Skin of body (tissue), 2 donors: ENCODE results near the gene TFAP2B. TPM values are rescaled to one million over a fixed set of nuclear protein-coding genes. Genes with fewer than 3 reads are reported as not detected.

Experiments used
- DNase-seq: peaks from one replicate; lab custom pipeline; 2025; lab: John Stamatoyannopoulos, UW
- total RNA-seq: library from RNA; depleted of rRNA; stranded (reverse); fragments of >200 nt; gene quantifications from one replicate; pipeline ENCODE4 v1.2.3, GENCODE V29; 2014

The TFAP2B gene
- total RNA-seq, 1 donor from 2014 or later = 2.8 TPM

DNA sequence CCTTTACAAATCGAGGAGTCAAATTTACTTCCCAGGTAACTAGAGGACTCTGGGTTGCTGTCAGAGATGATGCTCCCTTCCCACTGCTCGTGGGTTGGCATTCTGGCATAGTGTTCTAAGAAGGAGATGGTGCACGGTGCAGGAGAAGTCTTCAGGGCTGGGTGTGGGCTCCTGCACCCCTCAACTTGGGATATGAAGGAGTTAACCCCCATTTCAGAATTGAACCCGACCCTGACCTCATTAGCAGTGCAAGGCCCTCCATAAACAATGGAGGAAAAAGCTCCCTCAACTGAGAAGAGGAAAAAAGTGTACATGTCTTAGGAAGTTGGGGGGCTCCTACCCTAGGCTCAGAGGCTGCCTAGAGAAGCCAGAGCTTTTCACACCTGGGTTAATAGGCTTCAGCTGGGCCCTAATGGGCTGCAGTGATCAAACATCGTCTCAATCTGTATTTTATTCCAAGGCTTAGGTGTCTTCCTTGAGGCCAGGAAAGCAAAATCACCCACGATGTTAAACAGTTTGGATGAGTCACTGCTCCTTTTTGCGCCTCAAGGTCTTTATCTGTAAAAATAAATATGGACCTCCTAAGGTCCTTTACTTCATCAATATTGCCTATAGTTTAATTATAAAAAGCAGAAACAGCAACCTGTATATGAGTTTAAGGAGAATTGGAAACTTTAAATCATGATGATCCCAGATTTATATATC lies 29.4 kb downstream of the TFAP2B start:
- DNase-seq = no peak

DNA sequence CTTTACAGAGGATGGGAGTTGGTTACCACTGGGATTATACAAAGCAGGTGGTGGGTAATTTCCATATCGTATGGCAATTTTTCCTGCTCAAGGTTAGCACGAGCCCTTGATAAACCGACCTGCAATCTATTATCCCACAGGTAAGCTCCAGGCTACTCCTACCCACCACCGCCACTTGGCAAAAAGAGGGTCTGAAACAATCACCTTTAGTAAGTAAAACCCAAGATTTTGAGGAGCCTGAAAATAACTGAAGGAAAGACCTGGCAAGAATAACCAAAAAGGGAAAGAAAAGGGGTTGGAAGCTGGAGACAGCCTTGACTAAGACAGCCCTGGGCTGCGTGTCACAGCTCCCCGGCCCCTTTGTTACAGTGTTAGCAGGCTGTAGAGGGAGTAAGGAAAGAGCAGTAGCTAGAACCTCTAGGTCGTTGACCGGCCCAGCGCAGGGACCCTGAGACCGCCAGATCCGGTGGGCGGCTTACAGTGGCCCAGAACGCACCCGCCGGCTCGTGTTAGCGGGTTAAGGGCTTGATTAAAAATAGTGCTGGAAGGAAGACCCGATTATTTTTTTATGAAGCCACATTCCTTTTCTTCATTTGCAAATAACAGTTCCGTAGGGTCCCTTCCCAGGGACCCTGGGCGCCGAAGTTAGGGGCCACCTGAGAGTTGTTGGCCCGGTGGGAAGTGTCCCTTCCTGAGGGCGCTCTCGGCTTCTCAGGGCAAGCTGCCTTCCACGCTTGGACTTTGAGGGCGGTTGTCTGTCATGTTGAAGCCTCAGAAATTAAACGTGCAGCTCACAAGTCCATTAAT lies 30.5 kb downstream of the TFAP2B start:
- no peak for DNase-seq

DNA sequence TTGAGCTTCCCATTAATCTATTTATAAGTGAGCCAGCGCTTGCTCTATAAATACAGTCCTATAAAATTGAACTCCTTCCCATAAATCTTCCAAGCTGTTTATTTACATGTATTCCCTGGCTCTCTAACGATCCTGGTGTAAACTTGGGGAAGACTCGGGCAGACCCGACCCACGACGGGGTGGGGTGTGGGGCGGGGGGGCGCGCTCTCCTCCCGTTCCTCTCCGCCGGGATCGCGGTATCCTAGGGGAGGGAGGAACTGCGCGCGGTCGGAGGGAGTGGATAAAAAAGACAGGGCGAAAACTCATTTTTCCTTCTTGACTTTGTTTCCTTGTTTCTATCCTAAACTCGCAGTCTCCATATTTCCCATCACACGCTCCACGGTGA lies 31.1 kb downstream of the TFAP2B start:
- DNase-seq = peak; percentile 18

DNA sequence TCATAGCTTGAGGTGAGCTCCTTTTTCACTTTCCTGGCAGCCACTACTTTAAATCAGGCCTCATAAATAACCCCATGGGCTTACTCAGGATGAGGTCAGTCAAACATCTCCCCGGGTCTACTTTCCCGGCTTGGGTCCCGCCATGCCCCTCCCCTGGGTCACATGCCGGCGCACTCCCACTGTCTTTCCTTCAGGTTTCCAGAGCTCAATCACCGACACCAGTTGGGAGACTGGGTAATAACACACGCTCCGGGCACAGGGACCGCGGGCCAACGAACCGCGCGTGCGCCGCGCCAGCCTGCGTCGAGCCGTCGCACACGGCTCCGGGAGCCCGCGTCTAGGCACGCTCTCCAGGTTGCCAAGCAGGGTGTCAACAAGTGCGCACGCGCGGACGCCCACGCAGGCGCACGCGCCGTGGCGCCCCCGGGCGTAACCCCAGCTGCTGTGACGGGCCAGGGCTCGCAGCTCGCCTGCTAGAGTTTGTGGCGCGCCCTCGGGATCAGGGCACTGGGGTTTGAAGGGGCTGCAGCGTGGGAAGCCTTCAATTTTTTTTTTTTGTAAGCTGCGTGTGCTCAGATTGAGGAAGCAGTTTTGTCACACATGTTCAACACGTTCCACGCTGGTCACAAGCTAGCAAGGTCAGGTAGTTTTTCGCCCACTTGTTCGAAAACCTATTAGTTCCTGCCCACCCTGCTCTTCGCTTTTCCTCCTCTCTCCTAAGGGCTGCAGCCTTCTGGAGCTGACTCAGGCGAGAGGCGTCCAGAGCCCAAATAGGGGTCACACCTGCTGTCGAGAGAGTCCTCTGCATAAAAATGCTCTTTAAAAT lies 31.8 kb downstream of the TFAP2B start:
- peak; percentile 39 for DNase-seq

DNA sequence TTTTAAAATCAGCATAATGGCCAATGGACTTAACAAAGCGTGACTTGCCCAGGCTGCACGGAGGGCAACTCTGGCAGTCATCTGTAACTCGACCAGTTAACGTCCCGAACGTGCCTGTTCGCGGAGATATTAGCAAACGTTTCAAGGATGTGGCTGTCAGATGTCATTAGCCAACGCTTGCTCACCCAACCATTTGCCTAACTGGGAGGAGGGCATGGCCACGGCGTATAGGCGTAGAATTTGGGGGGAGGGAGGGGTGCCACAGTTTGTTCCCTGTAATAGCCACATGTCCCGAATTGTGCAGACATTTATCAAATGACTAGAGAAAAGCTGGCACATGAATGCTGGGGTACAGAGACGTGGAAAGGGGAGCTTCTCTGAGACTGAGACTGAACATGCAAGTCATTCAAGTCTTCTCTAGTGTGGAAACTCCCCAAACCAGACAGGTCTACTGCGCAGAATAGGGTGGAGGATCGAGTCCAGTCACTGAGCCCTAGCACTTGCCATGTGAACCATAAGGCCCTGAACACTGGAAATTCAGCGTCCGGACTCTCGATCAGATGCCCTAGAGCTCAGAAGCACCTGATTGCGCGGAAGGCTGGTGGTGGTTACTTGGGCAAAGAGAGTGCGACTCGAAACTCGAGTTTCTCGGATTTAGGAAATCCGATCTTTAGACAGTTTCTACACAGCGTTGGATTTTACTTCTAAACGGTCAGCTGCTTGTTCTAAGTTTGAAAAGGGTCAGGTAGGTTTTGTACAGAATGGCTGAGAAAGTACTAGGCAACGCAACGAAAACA lies 32.6 kb downstream of the TFAP2B start:
- DNase-seq = no peak

DNA sequence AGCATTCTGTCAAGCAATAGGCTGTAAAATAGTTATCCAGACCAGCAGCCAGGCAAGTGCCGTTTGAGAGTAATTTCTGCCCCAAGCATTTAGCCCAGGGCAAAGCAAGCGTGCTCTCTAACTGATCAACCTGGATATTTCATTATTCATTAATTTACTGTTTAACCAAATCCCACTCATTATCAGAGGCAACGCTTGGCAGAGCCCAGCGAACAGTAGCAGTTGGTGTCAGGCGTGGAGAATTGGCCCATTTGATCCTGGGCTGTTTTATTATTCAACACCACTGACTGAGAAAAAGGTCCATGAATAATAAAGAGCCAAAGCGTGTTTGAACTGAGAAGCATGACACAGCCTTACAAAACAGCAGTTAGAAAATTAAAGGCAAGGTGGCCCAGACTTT lies 35.3 kb downstream of the TFAP2B start:
- DNase-seq = no peak

DNA sequence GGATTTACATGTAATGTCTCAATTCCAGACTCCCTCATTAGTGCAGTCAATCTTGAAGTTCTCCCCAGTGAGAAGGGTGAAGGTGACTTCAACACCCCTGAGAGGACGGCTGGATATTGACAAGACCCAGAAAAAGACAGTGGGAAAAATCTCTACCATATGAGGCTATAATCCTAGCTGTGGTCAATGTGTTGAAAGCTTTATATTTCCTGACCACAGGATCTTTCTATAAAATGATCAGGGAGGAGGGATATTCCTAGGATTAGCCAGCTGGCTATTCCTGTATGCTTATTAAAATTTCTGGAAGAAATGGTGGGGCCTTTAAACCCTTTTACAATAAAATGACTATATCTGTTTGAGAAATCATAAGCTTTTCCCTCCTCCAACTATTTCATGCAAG lies 43.0 kb downstream of the TFAP2B start:
- DNase-seq = no peak

DNA sequence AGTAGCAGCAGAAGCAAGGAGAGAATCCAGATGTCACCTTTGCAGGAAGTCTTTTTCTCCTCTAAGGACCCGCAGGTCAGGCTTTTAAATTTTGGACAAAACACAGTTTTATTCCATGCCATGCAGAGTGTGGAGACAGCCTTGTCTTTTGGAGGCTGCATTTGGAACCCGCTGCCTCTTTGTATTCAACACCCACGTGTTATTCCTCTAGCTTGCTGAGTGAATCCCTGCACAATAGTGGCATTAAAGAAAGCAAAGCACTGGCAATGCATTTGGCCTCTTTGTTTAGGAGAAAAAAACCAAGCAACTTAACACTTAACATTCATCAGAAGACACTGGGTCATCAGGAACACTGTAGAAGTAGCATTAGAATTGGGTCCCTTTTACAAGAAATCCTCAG lies 43.5 kb downstream of the TFAP2B start:
- no peak for DNase-seq

DNA sequence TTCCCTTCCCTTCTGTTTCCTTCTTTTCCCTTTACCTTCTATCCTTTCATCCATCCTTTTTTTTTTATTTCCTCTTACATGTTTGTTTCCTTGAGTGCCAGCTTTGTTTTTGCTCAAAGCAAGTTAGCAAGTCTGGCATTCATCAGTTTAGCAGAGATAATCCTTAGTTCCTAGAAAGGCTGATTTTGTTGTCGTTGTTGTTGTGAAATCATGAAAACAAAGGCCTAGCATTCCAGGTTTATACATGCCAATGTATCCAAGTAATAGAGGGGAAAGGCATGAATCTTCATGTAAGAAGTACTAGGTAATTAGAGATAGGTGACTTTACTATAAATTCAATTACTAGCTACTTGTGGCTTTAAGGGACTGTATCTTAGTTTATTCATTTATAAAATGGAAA lies 45.9 kb downstream of the TFAP2B start:
- DNase-seq = no peak

DNA sequence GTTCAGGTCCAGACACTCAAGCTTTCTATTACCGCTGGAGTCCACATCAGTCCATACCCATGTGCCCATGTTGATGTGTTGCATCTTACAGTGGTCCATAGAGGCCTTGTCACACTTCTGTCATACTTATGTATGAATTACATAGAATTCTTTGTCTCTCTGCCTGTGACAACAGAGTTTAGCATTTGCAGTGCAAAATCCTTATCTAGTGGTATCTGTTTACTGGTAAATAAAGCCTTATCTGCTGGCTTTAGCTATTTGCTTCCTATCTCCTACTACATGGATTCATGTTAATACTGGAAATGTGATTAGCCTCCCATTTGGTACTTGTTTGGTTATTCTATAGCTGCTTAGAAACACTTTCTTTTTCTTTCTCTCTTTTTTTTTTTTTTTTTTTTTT lies 49.8 kb downstream of the TFAP2B start:
- DNase-seq = no peak

DNA sequence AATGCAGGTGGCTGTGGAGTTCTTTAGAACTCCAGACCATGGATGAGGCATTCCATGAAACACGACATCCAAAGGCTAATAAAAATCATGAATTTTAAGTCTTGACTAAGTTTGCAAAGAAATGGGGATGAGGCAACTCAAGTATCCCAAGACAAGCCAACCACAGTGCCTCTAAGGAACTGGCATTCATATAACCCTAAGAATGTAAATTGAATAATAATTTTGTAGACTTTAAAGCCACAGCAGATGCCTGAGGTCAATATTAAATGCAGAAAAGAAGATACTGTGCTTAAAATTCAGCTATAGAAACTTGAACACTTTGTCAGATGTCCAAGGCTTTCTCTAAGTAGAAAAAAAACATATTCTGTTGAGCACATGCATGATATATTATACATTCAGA lies 54.5 kb downstream of the TFAP2B start:
- no peak for DNase-seq

DNA sequence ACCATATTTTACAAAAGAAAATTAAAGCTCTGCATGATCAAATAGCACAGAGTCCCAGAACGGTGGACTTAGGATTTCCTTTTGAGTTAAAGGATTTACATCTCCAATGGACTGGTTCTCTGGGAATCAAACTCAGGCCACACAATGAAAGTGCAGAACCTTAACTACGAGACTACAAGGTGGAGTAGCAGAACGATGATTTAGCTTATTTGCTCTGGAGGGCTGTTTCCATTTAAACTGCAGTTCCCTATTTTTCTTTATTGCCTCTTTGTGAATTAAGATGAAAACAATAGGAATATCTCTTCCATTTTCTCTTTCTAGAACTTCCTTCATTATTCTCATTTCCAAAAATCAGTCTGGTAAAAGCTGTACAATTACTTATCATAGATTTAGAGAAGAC lies 65.7 kb downstream of the TFAP2B start:
- no peak for DNase-seq

DNA sequence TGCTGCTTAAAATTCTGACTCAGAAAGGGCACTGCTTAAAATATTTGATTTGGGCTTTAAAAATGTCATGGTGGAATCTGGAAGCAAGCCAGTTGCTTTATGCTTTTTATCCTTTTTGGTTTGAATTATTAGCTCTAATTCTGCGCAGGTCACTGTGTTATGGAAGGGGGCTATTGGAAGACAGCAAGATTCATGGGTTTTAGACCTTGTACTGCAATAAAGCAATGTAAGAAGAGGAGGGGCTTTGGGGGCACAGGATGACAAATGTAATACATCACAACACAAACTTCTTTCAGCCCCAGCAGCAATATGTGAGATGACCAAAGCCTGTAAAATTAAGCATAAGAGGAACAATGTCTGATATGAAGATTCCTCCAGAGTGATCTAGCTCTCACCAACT lies 68.4 kb downstream of the TFAP2B start:
- DNase-seq = no peak

DNA sequence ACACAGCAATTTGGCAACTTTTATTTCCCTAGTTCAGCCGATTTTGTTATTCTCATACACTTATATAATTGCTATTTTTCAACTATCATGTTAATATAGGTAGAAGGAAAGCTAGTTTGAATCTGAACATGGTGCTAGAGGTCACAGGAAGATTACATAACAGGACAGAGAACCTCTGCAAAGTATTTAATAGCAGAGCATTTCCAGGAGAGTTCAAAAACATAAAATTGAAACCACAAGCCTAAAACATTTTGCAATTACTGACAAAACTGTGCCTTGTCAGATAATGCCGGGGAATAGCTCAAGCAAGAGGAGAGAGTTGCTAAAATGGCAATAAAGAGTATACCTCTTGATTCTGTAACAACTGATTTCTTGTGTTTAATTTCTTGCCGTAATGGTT lies 70.8 kb downstream of the TFAP2B start:
- DNase-seq = no peak

DNA sequence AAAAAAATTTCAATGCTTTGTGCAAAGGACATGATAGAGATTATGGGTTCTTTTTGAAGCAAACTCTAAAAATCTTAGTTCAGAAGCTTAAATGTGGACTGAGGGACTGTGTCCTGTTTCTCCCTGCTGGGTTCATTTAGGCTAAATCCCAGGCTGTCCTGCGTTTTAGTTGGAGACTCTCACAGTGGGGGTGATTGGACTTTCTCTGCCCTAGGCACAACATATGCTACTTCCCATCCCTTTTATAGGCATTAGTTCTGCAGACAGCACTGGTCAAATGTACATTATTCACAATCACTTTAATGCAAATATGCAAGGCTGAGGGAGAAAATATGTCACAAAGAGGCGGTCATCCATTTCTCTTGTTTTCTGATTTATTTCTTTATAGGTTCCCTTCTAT lies 71.3 kb downstream of the TFAP2B start:
- no peak for DNase-seq

DNA sequence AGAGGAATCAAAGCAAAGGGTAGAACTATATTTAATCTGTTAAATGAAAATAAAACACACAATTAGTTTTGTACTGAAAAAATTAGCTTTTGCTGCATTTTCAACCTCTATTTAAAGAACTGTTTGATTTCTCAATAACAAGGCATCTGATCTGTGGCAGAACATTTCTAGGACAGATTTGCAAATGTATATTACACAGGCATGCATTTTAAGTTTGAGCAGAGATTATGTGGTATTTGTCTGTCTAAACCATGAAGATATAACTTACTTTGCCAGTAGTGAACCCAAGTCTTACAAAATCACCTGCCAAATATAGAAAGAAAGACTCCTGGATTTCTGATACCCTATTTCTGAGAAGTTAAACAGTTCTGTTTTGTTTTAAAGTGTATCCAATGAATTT lies 71.9 kb downstream of the TFAP2B start:
- no peak for DNase-seq

DNA sequence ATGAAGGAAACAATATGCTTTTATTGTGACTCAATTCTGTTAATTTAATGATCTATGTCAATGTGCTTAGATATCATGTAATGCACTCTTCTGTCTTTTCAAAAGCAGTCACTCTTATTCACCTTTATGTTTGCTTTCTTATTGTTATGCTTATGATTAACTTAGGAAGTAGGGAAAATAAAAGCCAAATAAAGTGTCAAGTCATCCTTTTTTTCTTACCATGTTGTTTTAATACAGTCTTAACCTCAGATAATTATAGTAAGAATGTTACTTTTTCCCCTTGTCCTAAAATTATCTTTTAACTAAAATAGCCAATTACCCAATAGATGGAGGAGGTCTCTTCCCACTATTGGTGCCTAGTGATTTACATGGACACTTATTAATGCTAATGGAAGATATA lies 72.6 kb downstream of the TFAP2B start:
- no peak for DNase-seq
